Mucosa of stomach (tissue), 1 donor: ENCODE measurements around the gene USP47.

Experiments used
- H3K27me3 ChIP-seq: one replicate; pipeline ENCODE4 v1.7.0; 2013; ENCODE audit warnings: mild to moderate bottlenecking, low read length; ENCODE audit not compliant: control insufficient read depth, insufficient read depth
- H3K36me3 ChIP-seq: one replicate; pipeline ENCODE4 v1.7.0; 2013; ENCODE audit warnings: low read length; ENCODE audit not compliant: control insufficient read depth, insufficient read depth
- H3K4me1 ChIP-seq: one replicate; pipeline ENCODE4 v1.7.0; 2013; ENCODE audit warnings: mild to moderate bottlenecking, low read length; ENCODE audit not compliant: control insufficient read depth, insufficient read depth
- H3K4me3 ChIP-seq: one replicate; pipeline ENCODE4 v1.7.0; 2013; ENCODE audit warnings: low read length
- H3K9ac ChIP-seq: one replicate; pipeline ENCODE4 v1.7.0; 2013; ENCODE audit warnings: mild to moderate bottlenecking, low read length, moderate library complexity
- H3K9me3 ChIP-seq: one replicate; pipeline ENCODE4 v1.7.0; 2013; ENCODE audit warnings: mild to moderate bottlenecking, low read length, moderate library complexity; ENCODE audit not compliant: control insufficient read depth
- donor health status: Pancreatic carcinoma.

The USP47 gene

GRCh38 chr11:11952036-11952435 lies 110.3 kb downstream of the USP47 start:
- no peaks in the 10 kb centered on the region for H3K4me1 ChIP-seq
- H3K36me3 ChIP-seq = no peaks in the 10 kb centered on the region
- no peak overlapping the region for H3K4me3 ChIP-seq
- H3K9me3 ChIP-seq = no peaks in the 10 kb centered on the region
- no peak overlapping the region for H3K9ac ChIP-seq
- H3K27me3 ChIP-seq = no peaks in the 10 kb centered on the region

GRCh38 chr11:11956006-11956405 lies 114.2 kb downstream of the USP47 start:
- Histone ChIP-seq H3K27me3 (no peaks in the 10 kb centered on the region), H3K9me3 (no peaks in the 10 kb centered on the region), H3K4me3 (no peak overlapping the region), H3K4me1 (no peaks in the 10 kb centered on the region), H3K36me3 (no peaks in the 10 kb centered on the region), H3K9ac (no peak overlapping the region)

- no peaks in the 10 kb centered on the region for H3K9me3 ChIP-seq
- H3K4me3 ChIP-seq = no peak overlapping the region
- no peaks in the 10 kb centered on the region for H3K27me3 ChIP-seq
- no peaks in the 10 kb centered on the region for H3K4me1 ChIP-seq
- H3K36me3 ChIP-seq = no peaks in the 10 kb centered on the region
- no peak overlapping the region for H3K9ac ChIP-seq
Observed at GRCh38 chr11:11958403-11959231, 116.8 kb downstream of the USP47 start.

GRCh38 chr11:11959601-11960000 lies 117.8 kb downstream of the USP47 start:
- Histone ChIP-seq H3K4me3 (no peak overlapping the region), H3K27me3 (no peaks in the 10 kb centered on the region), H3K36me3 (no peaks in the 10 kb centered on the region), H3K9ac (no peak overlapping the region), H3K9me3 (no peaks in the 10 kb centered on the region), H3K4me1 (peaks cover 8% of the 10 kb centered on the region)

GRCh38 chr11:11960687-11961086 lies 118.9 kb downstream of the USP47 start:
- H3K9ac ChIP-seq = no peak overlapping the region
- H3K9me3 ChIP-seq = no peaks in the 10 kb centered on the region
- no peaks in the 10 kb centered on the region for H3K27me3 ChIP-seq
- no peaks in the 10 kb centered on the region for H3K36me3 ChIP-seq
- H3K4me1 ChIP-seq = peaks cover 8% of the 10 kb centered on the region
- H3K4me3 ChIP-seq = no peak overlapping the region

- no peaks in the 10 kb centered on the region for H3K9me3 ChIP-seq
- H3K4me3 ChIP-seq = no peak overlapping the region
- H3K36me3 ChIP-seq = no peaks in the 10 kb centered on the region
- H3K4me1 ChIP-seq = peaks cover 9% of the 10 kb centered on the region
- no peak overlapping the region for H3K9ac ChIP-seq
- H3K27me3 ChIP-seq = no peaks in the 10 kb centered on the region
Observed at GRCh38 chr11:11961399-11962028, 119.7 kb downstream of the USP47 start.

GRCh38 chr11:11963067-11963466 lies 121.3 kb downstream of the USP47 start:
- no peaks in the 10 kb centered on the region for H3K27me3 ChIP-seq
- no peak overlapping the region for H3K4me3 ChIP-seq
- no peaks in the 10 kb centered on the region for H3K36me3 ChIP-seq
- H3K9me3 ChIP-seq = no peaks in the 10 kb centered on the region
- H3K9ac ChIP-seq = no peak overlapping the region
- peaks cover 12% of the 10 kb centered on the region for H3K4me1 ChIP-seq

GRCh38 chr11:11963842-11964773 lies 122.3 kb downstream of the USP47 start:
- Histone ChIP-seq H3K9ac (no peak overlapping the region), H3K4me1 (peaks cover 12% of the 10 kb centered on the region), H3K27me3 (no peaks in the 10 kb centered on the region), H3K4me3 (no peak overlapping the region), H3K36me3 (no peaks in the 10 kb centered on the region), H3K9me3 (no peaks in the 10 kb centered on the region)

- Histone ChIP-seq H3K4me3 (no peak overlapping the region), H3K9me3 (no peaks in the 10 kb centered on the region), H3K4me1 (peaks cover 12% of the 10 kb centered on the region), H3K9ac (no peak overlapping the region), H3K27me3 (no peaks in the 10 kb centered on the region), H3K36me3 (no peaks in the 10 kb centered on the region)
Observed at GRCh38 chr11:11964774-11965150, 123.0 kb downstream of the USP47 start.

- Histone ChIP-seq H3K9me3 (no peaks in the 10 kb centered on the region), H3K9ac (no peak overlapping the region), H3K27me3 (no peaks in the 10 kb centered on the region), H3K4me3 (no peak overlapping the region), H3K4me1 (peaks cover 12% of the 10 kb centered on the region), H3K36me3 (no peaks in the 10 kb centered on the region)
Observed at GRCh38 chr11:11965192-11965591, 123.4 kb downstream of the USP47 start.

- Histone ChIP-seq H3K27me3 (no peaks in the 10 kb centered on the region), H3K36me3 (no peaks in the 10 kb centered on the region), H3K9me3 (no peaks in the 10 kb centered on the region), H3K4me3 (no peak overlapping the region), H3K4me1 (peaks cover 12% of the 10 kb centered on the region), H3K9ac (no peak overlapping the region)
Observed at GRCh38 chr11:11965656-11966353, 124.0 kb downstream of the USP47 start.
